Inflammatory macrophage treated with lipopolysaccharide for 1 hour (primary cell): ENCODE results near the gene KCNT2.

Source experiments
- DNase-seq, 2 donors: peaks; one replicate each; pipeline ENCODE4 v3.0.0-alpha.2; 2020 to 2022

The KCNT2 gene

DNA sequence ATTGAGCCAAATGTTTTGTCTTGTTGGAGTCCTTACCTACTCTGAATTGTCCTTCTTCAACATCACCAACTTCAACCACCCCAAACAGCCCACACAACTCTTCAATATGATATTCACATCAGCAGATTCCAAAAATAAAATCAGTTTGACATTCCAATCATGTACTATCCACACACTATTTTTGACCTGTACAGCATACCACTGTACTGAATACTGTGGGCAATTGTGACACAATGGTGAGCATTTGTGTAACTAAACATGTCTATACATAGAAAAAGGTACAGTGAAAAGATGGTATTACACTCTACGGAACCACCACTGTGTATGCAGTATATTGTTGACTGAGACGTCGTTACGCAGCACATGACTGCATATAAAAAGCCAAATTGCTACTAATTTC is 223.1 kb downstream of the KCNT2 start:
- no peak for DNase-seq

DNA sequence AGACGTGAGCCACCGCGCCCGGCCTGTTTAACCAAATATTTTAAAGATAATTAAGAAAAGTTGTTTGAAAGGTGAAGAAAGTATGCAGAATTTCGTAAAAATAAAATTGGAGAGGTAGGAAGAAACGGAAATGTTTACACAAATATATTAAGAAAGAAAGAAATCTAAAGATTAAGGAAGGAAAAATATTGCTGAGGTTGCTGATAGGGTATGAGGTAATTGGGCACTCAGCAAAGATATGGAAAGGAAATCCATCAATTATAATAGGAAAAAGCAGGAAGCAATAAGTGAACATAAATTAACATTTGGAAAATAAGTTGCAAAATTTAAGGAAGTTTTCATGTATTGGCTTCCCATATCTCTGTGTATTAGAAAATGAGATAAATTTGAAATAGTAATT is 225.9 kb downstream of the KCNT2 start:
- DNase-seq = no peak

DNA sequence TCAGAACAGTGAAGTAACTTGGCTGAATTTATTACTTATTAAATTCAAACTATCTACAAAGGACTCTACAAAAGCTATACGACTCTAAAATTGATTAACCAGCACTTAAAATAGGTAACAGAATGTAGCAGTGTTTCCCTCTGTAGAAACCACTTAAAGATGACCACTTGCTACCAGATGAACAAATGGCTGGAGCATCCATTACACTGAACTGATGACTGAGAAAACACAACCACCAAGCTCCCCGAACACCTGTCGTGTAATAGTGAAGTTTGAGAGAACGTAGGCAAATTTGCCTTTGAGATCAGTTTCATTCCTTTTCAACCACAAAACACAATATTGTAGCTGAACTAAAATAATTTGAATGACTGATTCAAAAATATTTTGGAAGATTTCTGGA is 226.7 kb downstream of the KCNT2 start:
- DNase-seq = no peak

DNA sequence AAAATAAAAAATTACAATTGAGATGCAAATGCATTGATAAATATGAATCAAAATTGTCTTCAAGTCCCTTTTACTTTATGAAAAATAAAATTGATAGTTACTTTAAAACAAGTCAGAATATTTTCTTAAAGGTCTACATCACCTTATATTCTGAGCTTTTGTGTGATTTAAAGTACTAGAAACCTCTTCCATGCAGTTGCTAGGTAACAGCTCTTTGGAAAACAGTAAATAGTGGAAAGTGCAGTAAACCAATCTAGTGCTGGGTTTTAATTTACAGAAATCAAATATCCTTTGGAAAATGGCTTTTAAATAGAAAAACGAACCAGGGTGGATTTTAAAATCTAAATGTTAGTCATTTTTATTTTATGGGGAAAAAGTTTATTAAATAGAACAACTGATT is 227.9 kb downstream of the KCNT2 start:
- no peak for DNase-seq

DNA sequence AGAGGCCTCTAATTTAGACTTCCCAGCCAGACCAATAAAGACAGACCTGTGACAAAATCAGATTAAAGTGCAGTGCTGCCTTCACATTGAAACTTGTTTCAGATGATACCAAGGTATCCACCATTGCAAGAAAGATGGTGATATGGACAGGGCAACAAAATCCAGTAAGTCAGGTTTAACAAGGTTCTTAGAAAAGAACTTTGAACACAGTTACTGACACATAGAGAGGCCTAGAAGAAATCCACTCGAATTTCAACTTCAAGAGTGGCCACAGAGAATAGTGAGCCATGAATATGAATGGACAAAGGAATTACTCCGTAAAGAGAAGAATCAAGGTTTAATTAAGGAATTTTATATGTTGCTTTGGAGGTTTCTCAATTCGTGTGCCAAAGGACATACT is 230.4 kb downstream of the KCNT2 start:
- no peak for DNase-seq

DNA sequence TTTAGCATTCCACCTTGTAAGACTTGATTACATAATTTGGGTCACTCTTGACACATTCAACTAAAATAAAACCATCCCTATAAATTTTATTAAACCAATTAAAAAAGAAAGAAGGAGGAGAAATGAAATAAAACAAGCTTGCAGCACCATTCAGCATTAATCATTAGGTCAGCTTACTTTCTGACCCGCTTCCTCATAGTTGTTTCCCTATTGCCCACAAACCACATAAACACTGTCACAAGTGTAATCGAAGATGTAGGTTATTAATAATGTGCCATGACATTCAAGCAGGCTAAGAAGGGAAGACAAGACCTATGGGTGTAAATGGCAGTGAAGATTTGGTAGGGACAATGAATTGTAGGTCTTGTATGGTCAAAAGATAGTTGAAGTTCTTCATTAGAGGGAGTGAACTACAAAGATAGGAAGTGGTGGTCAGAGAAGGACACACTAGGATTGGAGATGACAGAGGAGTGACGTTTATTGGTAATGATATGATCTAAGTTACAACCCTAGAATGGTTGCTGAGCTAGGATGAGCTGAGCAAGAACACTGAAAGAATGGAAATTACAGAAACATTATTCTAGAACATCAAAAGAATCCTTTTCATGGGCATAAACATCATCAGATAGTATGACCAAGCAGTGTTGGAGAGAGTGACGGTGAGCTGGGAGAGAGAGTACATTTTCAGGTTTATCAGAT is 231.5 kb downstream of the KCNT2 start:
- peak; percentile 41 to 54 for DNase-seq

DNA sequence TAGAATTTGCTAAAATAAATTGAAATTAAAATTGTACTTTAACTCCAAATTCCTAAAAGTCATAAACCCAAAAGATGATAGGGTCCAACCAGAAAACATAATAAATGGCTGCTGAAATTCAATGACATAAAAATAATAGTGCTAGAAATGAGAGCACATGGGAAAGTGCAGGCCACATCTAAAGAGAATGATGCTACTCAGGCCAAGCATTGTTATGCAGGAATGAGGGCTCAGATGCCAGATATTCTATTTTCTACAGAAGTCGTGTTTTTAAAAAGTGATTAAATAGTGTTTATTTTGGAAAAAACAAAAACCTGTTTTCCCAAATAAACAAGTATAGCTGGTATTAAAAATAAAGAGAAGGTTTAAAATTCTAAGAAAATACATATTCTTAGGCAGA is 234.4 kb downstream of the KCNT2 start:
- no peak for DNase-seq

DNA sequence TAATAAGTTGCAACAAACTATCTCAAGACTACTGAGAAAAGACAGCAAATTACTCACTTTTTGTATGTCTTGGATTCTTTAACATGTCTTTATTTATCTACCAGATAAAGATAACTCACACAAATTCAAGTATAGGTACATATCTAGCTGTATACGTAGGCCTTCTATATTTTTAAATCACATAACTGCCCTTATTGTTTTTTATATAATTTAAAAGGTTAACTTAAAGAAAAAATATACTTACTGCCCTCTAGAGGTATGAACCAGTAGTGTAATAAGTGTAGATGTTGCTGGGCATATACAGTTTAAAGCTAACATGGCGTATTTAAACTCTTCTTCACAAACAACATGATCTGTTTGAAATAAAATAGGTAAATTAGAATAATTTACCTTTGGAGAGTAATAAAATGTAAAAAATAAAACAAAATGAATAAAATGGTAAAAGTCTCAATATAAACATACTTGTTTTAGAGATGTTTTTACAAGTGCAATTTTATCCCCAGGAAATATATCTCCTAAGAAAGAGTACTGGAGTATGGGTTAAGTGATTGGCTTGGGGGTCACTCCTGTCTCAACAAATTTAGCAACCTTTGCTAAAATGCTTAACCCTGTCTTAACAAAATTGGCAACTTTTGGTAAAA is 235.2 kb downstream of the KCNT2 start:
- DNase-seq = peak; percentile 14 to 75

DNA sequence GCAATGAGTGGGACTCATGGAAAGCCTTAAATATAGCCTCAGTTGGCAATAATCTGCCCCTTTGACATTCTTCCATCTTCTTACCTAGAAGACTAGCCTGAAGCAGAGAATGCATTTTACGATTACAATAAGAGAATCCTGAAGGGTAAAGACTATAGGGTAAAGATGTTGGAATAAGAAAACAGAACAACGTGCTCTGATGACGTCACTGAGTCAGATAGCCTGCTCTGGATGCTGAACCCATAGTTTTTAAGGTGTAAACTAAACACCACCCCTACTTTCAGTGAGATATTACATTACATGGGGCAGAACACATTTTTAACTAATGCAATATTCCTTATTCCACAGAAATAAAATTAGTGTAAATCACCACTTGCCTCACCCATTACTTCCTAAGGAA is 240.4 kb downstream of the KCNT2 start:
- DNase-seq = no peak

DNA sequence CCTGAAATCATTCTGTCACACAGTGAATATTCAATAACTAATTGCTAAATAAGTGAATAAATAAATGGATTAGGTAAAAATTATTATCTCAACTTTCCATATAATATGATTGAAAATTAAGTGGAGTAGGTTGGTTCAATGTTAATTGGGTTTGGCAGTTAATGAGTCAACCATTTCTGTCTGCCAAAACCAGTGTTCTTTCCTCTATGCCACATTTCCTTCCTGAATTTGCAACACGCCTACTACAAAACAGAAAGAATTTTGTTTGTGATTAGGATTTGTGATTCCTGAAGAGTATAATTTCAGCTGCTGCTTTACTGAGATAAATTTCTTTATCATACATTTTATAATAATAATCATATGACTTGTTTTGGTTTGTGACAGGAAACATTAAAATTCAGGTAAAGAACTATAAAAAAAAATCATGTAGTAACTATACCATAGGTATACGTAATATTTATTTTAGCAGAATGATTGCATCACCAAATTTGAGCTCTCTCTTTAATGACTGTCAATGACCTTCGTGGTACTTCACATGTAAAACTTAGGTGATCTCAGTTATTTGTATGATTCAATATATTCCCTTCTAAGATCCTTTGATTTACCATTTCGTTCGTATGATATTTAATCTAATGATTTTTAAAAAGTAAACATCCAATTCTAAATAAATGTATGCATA is 241.3 kb downstream of the KCNT2 start:
- peak in 1 of 2 donors; percentile 12 for DNase-seq

DNA sequence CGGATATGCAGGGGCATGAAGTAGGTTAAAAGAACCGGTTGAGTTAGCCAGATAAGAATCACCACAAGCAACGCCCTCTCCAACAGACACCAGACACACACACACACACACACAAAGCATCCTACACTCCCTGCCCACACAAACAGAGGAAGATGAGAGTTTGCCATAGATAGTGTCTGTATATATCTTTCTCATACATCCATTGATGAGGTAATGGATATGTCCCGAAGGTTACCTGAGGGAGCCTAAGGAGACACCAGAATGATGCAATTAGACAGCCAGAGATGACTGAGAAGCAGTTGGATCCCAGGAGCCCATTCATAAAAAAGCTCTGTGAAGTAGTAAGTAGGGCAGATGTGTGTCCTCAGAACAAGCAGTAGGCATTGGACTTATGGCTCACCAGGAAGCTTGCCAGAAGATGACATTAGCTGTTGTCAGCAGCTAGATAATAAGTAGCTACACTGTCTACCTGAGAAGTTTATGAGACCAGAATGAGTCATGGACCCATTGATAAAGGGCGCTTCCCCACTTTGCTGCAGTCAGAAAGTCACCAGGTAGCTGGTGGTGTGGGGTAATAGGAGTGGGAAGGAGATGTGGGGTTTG is 247.0 kb downstream of the KCNT2 start:
- no peak for DNase-seq

DNA sequence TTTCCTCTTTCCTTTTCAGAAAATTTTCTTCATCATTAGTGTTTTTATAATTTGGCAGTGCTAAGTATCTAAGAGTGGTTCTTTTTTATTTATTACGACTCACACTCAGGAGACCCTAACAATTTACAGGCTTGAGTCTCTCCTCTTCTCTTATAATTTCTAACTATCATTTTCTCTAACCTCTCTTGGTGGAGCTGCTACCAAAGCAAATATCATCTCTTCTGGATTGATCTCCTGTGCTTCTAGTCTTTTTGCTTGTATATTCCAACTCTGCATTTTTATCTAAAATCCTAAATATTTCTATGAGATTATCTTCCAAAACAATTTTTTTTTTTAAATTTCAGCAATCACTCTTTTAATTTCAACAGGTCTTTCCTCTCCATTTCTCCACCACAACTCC is 250.3 kb downstream of the KCNT2 start:
- no peak for DNase-seq

DNA sequence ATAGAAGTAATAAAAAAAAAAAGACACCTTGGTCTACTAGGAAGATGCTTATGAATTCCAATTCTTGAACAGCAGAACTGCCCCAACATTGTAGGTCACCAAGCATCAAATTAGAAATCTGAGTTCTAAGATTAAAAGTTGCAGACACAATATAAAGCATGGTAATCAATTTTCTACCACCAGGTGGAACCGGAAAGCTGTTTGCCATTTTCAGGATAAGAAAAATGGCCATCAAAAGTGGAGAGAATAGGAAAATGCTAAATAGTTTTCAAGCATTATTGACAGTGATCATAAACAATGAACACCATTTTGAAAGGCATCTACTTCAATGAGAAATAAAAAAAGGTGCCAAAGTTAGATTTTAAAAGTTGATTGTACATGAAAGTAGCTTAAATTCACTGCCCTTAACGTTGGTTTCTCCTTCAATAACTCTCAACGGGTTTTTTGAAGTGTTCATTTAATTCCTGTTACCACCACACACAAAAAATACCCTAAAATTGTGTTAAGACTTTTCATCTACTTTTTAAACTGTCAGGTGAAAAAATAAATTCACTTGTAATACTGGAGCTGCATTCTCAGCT is 252.9 kb downstream of the KCNT2 start:
- peak; percentile 5 to 51 for DNase-seq

DNA sequence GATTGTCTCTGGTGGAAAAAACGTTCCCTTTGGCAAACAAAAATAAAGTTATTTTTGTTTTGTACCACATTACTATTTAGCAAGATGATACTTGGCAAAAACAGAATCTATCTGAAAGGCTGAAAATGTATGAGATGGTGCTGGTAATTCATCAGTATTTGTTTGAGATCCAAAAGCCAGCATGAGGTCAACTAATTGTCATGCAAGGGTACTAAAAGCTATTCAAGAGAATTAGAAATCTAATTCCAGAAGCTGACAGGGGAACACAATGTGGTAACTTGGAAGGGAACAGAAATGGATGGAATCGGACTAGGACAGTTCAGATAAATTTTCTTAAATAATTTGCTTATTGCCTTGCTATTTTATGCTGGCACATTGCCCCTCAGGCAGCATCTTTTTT is 263.8 kb downstream of the KCNT2 start:
- no peak for DNase-seq

DNA sequence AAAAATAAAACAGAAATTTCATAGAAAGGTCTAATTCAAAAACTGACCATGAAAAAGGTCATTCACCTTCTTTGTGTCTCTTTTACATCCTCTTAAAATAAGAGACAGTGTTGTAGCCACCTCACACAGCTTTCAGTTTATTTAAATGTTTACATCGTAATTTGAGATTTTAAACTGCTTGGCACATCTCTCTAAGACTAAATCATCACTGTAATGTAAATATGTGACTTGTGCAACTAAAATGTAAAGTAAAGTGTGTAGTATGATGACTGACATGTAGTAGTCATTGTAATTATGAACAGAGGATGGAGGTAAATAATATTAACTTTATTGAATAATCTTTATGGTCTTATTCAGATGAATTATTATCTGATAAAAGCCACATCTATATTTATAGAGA is 283.9 kb downstream of the KCNT2 start:
- no peak for DNase-seq

DNA sequence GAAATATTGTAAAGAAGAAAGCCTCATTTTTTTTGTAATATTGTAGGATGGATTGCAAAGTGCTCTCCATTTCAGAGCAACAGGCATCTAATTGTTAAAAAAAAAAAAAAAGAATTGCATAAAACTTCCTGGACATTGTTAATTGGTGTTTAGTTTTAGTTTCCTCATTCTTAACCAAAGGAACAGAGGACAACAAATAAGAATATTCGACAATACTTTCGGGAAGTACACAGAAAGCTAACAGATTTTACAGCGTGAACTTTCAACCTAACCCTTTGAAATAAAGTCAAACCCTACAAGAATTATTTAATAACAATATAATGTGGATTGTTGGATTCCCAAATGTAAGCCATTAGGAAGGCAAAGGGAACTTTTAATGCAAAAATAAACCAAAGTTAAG is 284.4 kb downstream of the KCNT2 start:
- DNase-seq = no peak

DNA sequence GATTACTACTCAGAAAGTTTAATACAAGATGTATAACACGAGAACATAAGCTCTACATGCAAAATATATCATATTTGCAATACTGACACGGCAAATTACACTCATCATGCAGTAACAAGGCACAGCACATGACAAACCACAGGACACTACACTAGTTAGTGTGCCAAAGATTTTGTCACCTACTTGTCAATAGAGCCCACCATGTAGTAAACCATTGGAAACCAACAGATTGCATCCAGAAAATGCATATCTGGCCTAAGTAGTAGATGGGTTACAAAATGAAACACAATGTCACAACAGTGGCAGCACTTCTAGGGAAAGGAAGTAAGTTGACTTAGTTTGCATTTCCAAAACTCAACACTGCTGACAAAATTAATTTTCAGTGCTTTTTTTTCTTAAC is 288.9 kb downstream of the KCNT2 start:
- DNase-seq = no peak

DNA sequence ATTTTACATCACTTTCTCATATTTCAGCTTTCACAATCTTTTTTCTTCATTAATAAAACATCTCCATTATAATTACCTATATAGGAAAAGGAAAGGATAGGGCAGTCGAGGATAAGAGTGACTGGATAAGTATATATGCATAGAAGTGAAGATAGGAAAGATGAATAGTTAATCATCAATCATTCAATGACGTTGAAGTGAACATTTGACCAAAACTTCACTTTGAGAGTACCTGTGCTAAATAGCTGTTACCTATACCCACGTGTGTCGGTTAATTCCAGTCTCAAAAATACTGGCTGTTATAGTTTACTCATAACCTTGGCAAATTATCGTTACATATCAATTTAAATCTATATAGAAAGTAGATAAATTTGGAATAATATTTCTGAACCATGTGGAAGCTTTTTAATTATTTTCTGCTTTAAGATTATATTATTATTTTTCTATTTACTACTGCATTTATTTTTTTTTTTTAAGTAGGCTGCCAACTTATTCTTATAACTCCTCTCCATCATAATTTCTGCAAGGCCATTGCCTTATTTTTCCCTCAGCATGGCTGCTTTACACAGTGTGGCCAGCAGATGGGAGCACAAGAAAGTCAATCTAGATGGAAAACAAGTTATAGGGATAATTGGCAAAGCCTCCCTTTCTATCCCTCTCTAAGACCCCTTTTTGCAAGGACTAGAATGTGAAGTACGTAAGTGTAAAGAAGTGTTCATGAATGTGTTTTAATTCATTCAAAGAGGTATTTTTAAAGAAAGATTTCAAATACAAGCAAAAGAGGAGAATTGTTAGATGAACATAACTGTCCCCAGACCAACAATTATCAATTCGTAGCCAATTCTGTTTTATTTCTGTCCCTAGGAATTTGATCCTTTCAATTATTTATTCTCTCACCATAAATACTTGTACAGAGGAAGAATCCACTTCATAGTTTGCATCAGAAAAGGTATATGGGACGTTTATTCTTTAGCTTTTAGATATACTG is 290.4 kb downstream of the KCNT2 start:
- peak in 1 of 2 donors; percentile 27 for DNase-seq

DNA sequence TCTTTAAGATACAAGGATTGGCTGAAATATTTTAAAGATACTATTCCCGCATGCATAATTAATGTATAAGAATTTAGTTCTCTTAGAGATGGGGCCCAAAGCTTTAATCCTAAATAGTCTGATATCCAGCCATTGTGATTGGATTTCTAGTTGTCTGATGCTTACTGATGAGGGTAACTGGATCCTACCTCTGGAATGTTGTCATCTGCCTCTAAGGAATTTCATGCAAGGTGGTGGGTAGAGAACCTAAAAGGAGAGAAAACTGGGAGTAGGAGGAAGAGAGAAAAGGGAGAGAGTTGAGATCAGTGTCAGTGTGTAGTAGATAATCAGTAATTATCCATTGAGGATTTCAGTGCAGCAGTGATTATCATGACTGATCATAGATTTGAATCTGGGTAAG is 295.5 kb downstream of the KCNT2 start:
- no peak for DNase-seq

DNA sequence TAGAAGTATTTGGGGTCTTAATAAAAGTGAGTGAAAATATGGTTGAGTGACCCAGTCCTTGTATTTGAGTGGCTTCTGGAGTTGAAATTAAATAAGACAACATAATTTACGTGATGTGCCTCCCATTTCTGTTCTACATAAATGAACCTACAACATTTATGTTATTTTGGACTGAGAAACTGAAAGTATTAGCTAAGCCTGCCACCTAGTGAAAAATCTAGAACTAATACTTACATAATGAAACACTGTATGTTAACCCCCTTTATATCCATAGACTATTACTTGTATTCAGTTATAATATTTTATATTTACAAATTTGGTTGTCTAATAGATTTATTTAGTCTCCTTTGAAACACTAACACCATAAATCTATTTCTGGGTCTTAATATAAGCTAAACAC is 298.9 kb downstream of the KCNT2 start:
- DNase-seq = peak in 1 of 2 donors; percentile 5

DNA sequence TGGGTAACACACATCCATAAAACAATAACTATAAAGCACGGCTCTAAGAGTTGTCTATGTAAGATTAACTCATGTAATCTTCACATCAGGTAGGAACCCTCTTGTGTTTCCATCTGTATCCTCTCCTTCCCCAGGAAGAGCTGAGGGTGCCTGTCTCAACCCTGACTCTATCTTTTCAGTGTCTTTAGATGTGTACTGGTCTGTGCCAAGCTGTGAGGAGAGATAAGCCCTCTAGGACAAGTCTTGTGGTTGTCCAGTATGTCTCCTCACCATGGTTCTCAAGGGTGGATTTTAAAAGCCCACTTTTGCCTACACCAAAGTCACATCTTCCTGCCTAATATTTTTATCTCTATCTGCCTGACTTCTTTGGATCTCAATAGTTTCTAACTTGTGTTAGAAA is 300.1 kb downstream of the KCNT2 start:
- no peak for DNase-seq

DNA sequence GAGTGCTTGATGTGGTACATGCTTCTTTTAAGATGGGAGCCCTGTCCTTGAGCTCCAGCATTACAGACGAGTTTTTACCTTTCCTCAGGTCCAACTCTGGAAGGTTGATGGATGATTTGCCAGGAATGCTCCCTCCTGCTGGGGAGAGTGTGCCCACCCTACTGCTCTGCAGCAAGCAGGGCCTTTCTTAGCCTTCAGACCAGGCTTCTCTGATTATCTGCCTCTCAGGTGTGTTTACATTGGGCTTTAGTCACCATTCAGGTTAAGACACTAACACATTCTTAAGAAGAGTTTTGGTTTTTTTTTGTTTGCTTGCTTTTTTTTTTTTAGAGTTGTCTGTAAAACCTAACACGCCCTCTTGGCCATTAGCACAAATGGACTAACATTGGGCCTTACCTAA is 301.8 kb downstream of the KCNT2 start:
- no peak for DNase-seq
